Cardiac septum (tissue), 1 donor: ENCODE results near the gene WDR64. TPM values are rescaled to one million over a fixed set of nuclear protein-coding genes. Genes with fewer than 3 reads are reported as not detected.
"Not testable (repeated sequence)": the region's sequence is repeated elsewhere in the genome, so short reads cannot be mapped to it uniquely, and the experiment has no call there.

Source experiments
- DNase-seq: peaks from one replicate; pipeline ENCODE4 v3.0.0-alpha.2; 2020; ENCODE audit warnings: low spot score
- intact Hi-C: fragments of 100-400 bp; cut with DNase I; formaldehyde crosslinking; loops from one replicate; pipeline ENCODE4 v1.14.0; 2022
- total RNA-seq: library from RNA; stranded (reverse); fragmentation: NEBNext Ultra II Directional; extraction: Animal tissue kit (Norgen Biotek cat#: 25700); gene quantifications from one replicate; pipeline ENCODE4 v1.2.1, GENCODE V29; 2021
- donor health status: DM: no; HTN: no; CAD: no.

WDR64 gene
- total RNA-seq, 1 donor from 2014 or later: not detected

GRCh38 chr1:241770115-241770514, 118.0 kb downstream of the WDR64 start:
- intact Hi-C loops: no loop called here
- no peak for DNase-seq

- intact Hi-C loops: no loop called here
- no peak for DNase-seq
Measured at GRCh38 chr1:241771117-241771516, 119.0 kb downstream of the WDR64 start.

- DNase-seq: no peak
- intact Hi-C loops: no loop called here
Measured at GRCh38 chr1:241772932-241773500, 120.9 kb downstream of the WDR64 start.

- no peak for DNase-seq
- intact Hi-C loops: no loop called here
Measured at GRCh38 chr1:241773991-241774390, 121.9 kb downstream of the WDR64 start.

- no peak for DNase-seq
Measured at GRCh38 chr1:241775021-241775420, 122.9 kb downstream of the WDR64 start.

GRCh38 chr1:241776911-241777310, 124.8 kb downstream of the WDR64 start:
- intact Hi-C loops: no loop called here

More at GRCh38 chr1:241775021-241775420, 122.9 kb downstream of the WDR64 start:
- intact Hi-C loops: no loop called here

GRCh38 chr1:241778117-241778516, 126.0 kb downstream of the WDR64 start:
- no peak for DNase-seq
- intact Hi-C loops: no loop called here

More at GRCh38 chr1:241776911-241777310, 124.8 kb downstream of the WDR64 start:
- DNase-seq: no peak

- no peak for DNase-seq
- intact Hi-C loops: no loop called here
Measured at GRCh38 chr1:241779897-241780296, 127.8 kb downstream of the WDR64 start.

- DNase-seq: no peak
Measured at GRCh38 chr1:241782396-241782795, 130.3 kb downstream of the WDR64 start.

GRCh38 chr1:241787691-241788090, 135.6 kb downstream of the WDR64 start:
- DNase-seq: no peak
- intact Hi-C loops: no loop called here

More at GRCh38 chr1:241782396-241782795, 130.3 kb downstream of the WDR64 start:
- intact Hi-C loops: no loop called here

- no peak for DNase-seq
- intact Hi-C loops: no loop called here
Measured at GRCh38 chr1:241789061-241789460, 137.0 kb downstream of the WDR64 start.

- no peak for DNase-seq
- intact Hi-C loops: no loop called here
Measured at GRCh38 chr1:241799416-241799815, 147.3 kb downstream of the WDR64 start.

- DNase-seq: no peak
- intact Hi-C loops: no loop called here
Measured at GRCh38 chr1:241800640-241801039, 148.6 kb downstream of the WDR64 start.

GRCh38 chr1:241802863-241803262, 150.8 kb downstream of the WDR64 start:
- DNase-seq: no peak
- intact Hi-C loops: no loop called here

- intact Hi-C loops, DNase-seq: not testable (repeated sequence)
Measured at GRCh38 chr1:241804706-241805105, 152.6 kb downstream of the WDR64 start.

- intact Hi-C loops: no loop called here
- no peak for DNase-seq
Measured at GRCh38 chr1:241808265-241808664, 156.2 kb downstream of the WDR64 start.

- no peak for DNase-seq
- intact Hi-C loops: no loop called here
Measured at GRCh38 chr1:241810769-241811405, 158.8 kb downstream of the WDR64 start.

- no peak for DNase-seq
- intact Hi-C loops: no loop called here
Measured at GRCh38 chr1:241813768-241814320, 161.8 kb downstream of the WDR64 start.

GRCh38 chr1:241816008-241816407, 163.9 kb downstream of the WDR64 start:
- intact Hi-C loops: no loop called here
- no peak for DNase-seq

GRCh38 chr1:241817331-241817792, 165.3 kb downstream of the WDR64 start:
- intact Hi-C loops: no loop called here

GRCh38 chr1:241817956-241818612, 166.0 kb downstream of the WDR64 start:
- intact Hi-C loops: no loop called here
- no peak for DNase-seq

More at GRCh38 chr1:241817331-241817792, 165.3 kb downstream of the WDR64 start:
- no peak for DNase-seq
